ENCODE measurements around the gene MRE11. TPM values are rescaled to one million over a fixed set of nuclear protein-coding genes. Genes with fewer than 3 reads are reported as not detected.

MRE11 gene
- total RNA-seq, 4 donors from 2014 or later = 5.6 to 17.0 (median 9.9) TPM

- Histone ChIP-seq H3K27me3 (no peaks in the 10 kb centered on the region), H3K9me3 (no peaks in the 10 kb centered on the region), H3K27ac (no peak overlapping the region), H3K4me3 (no peak overlapping the region), H3K36me3 (peaks cover 0 to 27% (median 11%) of the 10 kb centered on the region in 4 donors), H3K4me1 (no peaks in the 10 kb centered on the region)
- no peak for DNase-seq
- intact Hi-C loops (cut with DNase I; ENCODE audit: low total_unique reads) = no loop called here
- 80 to 87% methylated on average over 1 of the region's 1 CpG for WGBS, 2 donors (ENCODE audit: low coverage in 1 of 2)
- in situ Hi-C loops (cut with MboI; ENCODE audit: low pct_ligation_motif_present in 1 of 4, low pct_unique_long_range_greater_than_20kb in 1 of 4, low sequenced_read_pairs in 3 of 4) = loop anchor here in 3 of 4 donors (25.0 kb wide), 4 partner anchors 324 to 1301 kb away; partner anchors contain the start of genes C11orf54 (in 2 of the 3), TAF1D (in 2 of the 3), CEP57 (in 1 of the 3) and FAM76B (in 1 of the 3)
- TF ChIP-seq EP300 (IDR thresholded peaks at IDR 0.05; ENCODE audit: low read depth) (no peak), POLR2AphosphoS5 (IDR thresholded peaks at IDR 0.05) (no peak), POLR2A (IDR thresholded peaks at IDR 0.05) (no peak), CTCF (IDR thresholded peaks at IDR 0.05) (no peak)
Observed at GRCh38 chr11:94486068-94486467, 7.6 kb downstream of the MRE11 start.

- Histone ChIP-seq H3K9me3 (no peaks in the 10 kb centered on the region), H3K27me3 (no peaks in the 10 kb centered on the region), H3K4me1 (no peaks in the 10 kb centered on the region), H3K36me3 (peaks cover 0 to 27% (median 9%) of the 10 kb centered on the region in 4 donors), H3K27ac (no peak overlapping the region), H3K4me3 (no peak overlapping the region)
- intact Hi-C loops (cut with DNase I; ENCODE audit: low total_unique reads) (no loop called here), in situ Hi-C loops (cut with MboI; ENCODE audit: low pct_ligation_motif_present in 1 of 4, low pct_unique_long_range_greater_than_20kb in 1 of 4, low sequenced_read_pairs in 3 of 4) (loop anchor here in 3 of 4 donors (25.0 kb wide), 4 partner anchors 319 to 1306 kb away; partner anchors contain the start of genes C11orf54 (in 2 of the 3), TAF1D (in 2 of the 3), CEP57 (in 1 of the 3) and FAM76B (in 1 of the 3))
- no peak for DNase-seq
- TF ChIP-seq EP300 (IDR thresholded peaks at IDR 0.05; ENCODE audit: low read depth) = no peak
- no peak for TF ChIP-seq CTCF (IDR thresholded peaks at IDR 0.05)
- no peak for TF ChIP-seq POLR2AphosphoS5 (IDR thresholded peaks at IDR 0.05)
- no peak for TF ChIP-seq POLR2A (IDR thresholded peaks at IDR 0.05)
Observed at GRCh38 chr11:94481342-94481741, 12.3 kb downstream of the MRE11 start.

GRCh38 chr11:94477624-94478023 is 16.0 kb downstream of the MRE11 start:
- peaks cover 0 to 20% (median 3%) of the 10 kb centered on the region in 4 donors for H3K36me3 ChIP-seq
- intact Hi-C loops (cut with DNase I; ENCODE audit: low total_unique reads) = no loop called here
- in situ Hi-C loops (cut with MboI; ENCODE audit: low pct_ligation_motif_present in 1 of 4, low pct_unique_long_range_greater_than_20kb in 1 of 4, low sequenced_read_pairs in 3 of 4) = loop anchor here in 3 of 4 donors (25.0 kb wide), 4 partner anchors 315 to 1310 kb away; partner anchors contain the start of genes C11orf54 (in 2 of the 3), TAF1D (in 2 of the 3), CEP57 (in 1 of the 3) and FAM76B (in 1 of the 3)
- WGBS, 2 donors (ENCODE audit: low coverage in 1 of 2) = 74 to 82% methylated on average over 2 of the region's 2 CpGs
- no peak overlapping the region for H3K27ac ChIP-seq
- no peaks in the 10 kb centered on the region for H3K4me1 ChIP-seq
- H3K4me3 ChIP-seq = no peak overlapping the region
- no peaks in the 10 kb centered on the region for H3K9me3 ChIP-seq
- no peak for DNase-seq
- no peaks in the 10 kb centered on the region for H3K27me3 ChIP-seq
- TF ChIP-seq POLR2AphosphoS5 (IDR thresholded peaks at IDR 0.05) (no peak), POLR2A (IDR thresholded peaks at IDR 0.05) (no peak), EP300 (IDR thresholded peaks at IDR 0.05; ENCODE audit: low read depth) (no peak)

GRCh38 chr11:94472916-94473799 is 20.5 kb downstream of the MRE11 start:
- no peaks in the 10 kb centered on the region for H3K4me1 ChIP-seq
- no peaks in the 10 kb centered on the region for H3K9me3 ChIP-seq
- no peak for TF ChIP-seq POLR2A (IDR thresholded peaks at IDR 0.05)
- no peak for TF ChIP-seq POLR2AphosphoS5 (IDR thresholded peaks at IDR 0.05)
- no peak for TF ChIP-seq EP300 (IDR thresholded peaks at IDR 0.05; ENCODE audit: low read depth)
- TF ChIP-seq CTCF (IDR thresholded peaks at IDR 0.05) = no peak
- no peak overlapping the region for H3K27ac ChIP-seq
- intact Hi-C loops (cut with DNase I; ENCODE audit: low total_unique reads) = no loop called here
- DNase-seq = no peak
- H3K36me3 ChIP-seq = peaks cover 0 to 14% (median 3%) of the 10 kb centered on the region in 4 donors
- WGBS, 2 donors (ENCODE audit: low coverage in 1 of 2) = 92 to 97% methylated on average over 3 of the region's 3 CpGs
- H3K4me3 ChIP-seq = no peak overlapping the region
- H3K27me3 ChIP-seq = no peaks in the 10 kb centered on the region
- in situ Hi-C loops (cut with MboI; ENCODE audit: low pct_ligation_motif_present in 1 of 4, low pct_unique_long_range_greater_than_20kb in 1 of 4, low sequenced_read_pairs in 3 of 4) = no loop called here
